D721Med (cell line): Measurements from ENCODE around the gene ZNF195.
"Not testable (repeated sequence)": the region's sequence is repeated elsewhere in the genome, so short reads cannot be mapped to it uniquely, and the experiment has no call there.

ENCODE experiments used
- DNase-seq: peaks from one replicate; pipeline ENCODE4 v3.0.0; 2011; ENCODE audit warnings: low spot score; ENCODE audit not compliant: insufficient read length
- FAIRE-seq: peaks from 2 replicates; lab custom pipeline; 2011; peaks lifted over from hg19 to GRCh38; lab: Jason Lieb, UNC
- CTCF ChIP-seq: IDR thresholded peaks from 2 replicates; pipeline ENCODE4 v1.5.1; 2012; ENCODE audit warnings: mild to moderate bottlenecking, control low read depth; ENCODE audit not compliant: insufficient read depth; ENCODE audit errors: missing control alignments

Gene ZNF195

GRCh38 chr11:3412837-3413236, 33.9 kb upstream of the ZNF195 start:
- no peak for DNase-seq
- no peak for FAIRE-seq
- no peak for TF ChIP-seq CTCF

- TF ChIP-seq CTCF = peak; percentile 89
- not testable (repeated sequence) for FAIRE-seq
- peak; percentile 31 for DNase-seq
These were observed 29.8 kb upstream of the ZNF195 start for GRCh38 chr11:3408722-3409121.

- not testable (repeated sequence) for DNase-seq, FAIRE-seq
These were observed 29.2 kb upstream of the ZNF195 start for GRCh38 chr11:3408058-3408605.

- not testable (repeated sequence) for FAIRE-seq, DNase-seq
These were observed 28.0 kb upstream of the ZNF195 start for GRCh38 chr11:3406937-3407336.

- FAIRE-seq, DNase-seq: not testable (repeated sequence)
These were observed 27.4 kb upstream of the ZNF195 start for GRCh38 chr11:3406223-3406875.

- not testable (repeated sequence) for DNase-seq, FAIRE-seq
These were observed 25.4 kb upstream of the ZNF195 start for GRCh38 chr11:3404076-3404925.

- FAIRE-seq, DNase-seq: not testable (repeated sequence)
These were observed 23.9 kb upstream of the ZNF195 start for GRCh38 chr11:3402861-3403250.

- FAIRE-seq = not testable (repeated sequence)
These were observed 23.4 kb upstream of the ZNF195 start for GRCh38 chr11:3402181-3402860.

GRCh38 chr11:3401052-3401451, 22.1 kb upstream of the ZNF195 start:
- not testable (repeated sequence) for DNase-seq, FAIRE-seq

More at GRCh38 chr11:3402181-3402860, 23.4 kb upstream of the ZNF195 start:
- not testable (repeated sequence) for DNase-seq

- not testable (repeated sequence) for DNase-seq
These were observed 19.6 kb upstream of the ZNF195 start for GRCh38 chr11:3398509-3398908.

GRCh38 chr11:3398106-3398505, 19.2 kb upstream of the ZNF195 start:
- not testable (repeated sequence) for DNase-seq, FAIRE-seq

More at GRCh38 chr11:3398509-3398908, 19.6 kb upstream of the ZNF195 start:
- not testable (repeated sequence) for FAIRE-seq

GRCh38 chr11:3397210-3397609, 18.3 kb upstream of the ZNF195 start:
- DNase-seq, FAIRE-seq: not testable (repeated sequence)

- not testable (repeated sequence) for DNase-seq, FAIRE-seq
These were observed 16.5 kb upstream of the ZNF195 start for GRCh38 chr11:3395468-3395867.

- not testable (repeated sequence) for DNase-seq, FAIRE-seq
These were observed 16.0 kb upstream of the ZNF195 start for GRCh38 chr11:3394956-3395355.

- not testable (repeated sequence) for DNase-seq, FAIRE-seq
These were observed 14.5 kb upstream of the ZNF195 start for GRCh38 chr11:3393450-3393849.
